Sigmoid colon (tissue), 7 donors: ENCODE data around the gene NOL12. TPM values are rescaled to one million over a fixed set of nuclear protein-coding genes. Genes with fewer than 3 reads are reported as not detected.
"Not testable (repeated sequence)": the region's sequence is repeated elsewhere in the genome, so short reads cannot be mapped to it uniquely, and the experiment has no call there.

Source experiments
- DNase-seq: peaks from one replicate; pipeline ENCODE4 v3.0.0-alpha.2; 2019
- H3K27ac ChIP-seq, 4 donors: fragments of 200-600 bp; sonication (generic); one replicate each; pipeline ENCODE4 v1.5.1; 2016 to 2019; ENCODE audit warnings: mild to moderate bottlenecking in 1 of 4
- H3K27me3 ChIP-seq, 3 donors: fragments of 200-600 bp; sonication (generic); one replicate each; pipeline ENCODE4 v1.5.1; 2019; ENCODE audit warnings: mild to moderate bottlenecking in 1 of 3
- H3K36me3 ChIP-seq, 4 donors: fragments of 200-600 bp; sonication (generic); one replicate each; pipeline ENCODE4 v1.5.1; 2016 to 2019
- H3K4me1 ChIP-seq, 4 donors: fragments of 200-600 bp; sonication (generic); one replicate each; pipeline ENCODE4 v1.5.1; 2017 to 2019
- H3K4me3 ChIP-seq, 4 donors: fragments of 200-600 bp; sonication (generic); one replicate each; pipeline ENCODE4 v1.5.1; 2017 to 2019; ENCODE audit warnings: mild to moderate bottlenecking in 2 of 4, moderate library complexity in 1 of 4
- H3K9me3 ChIP-seq, 4 donors: fragments of 200-600 bp in 3 of 4; sonication (generic) in 3 of 4; one replicate each; pipeline versions ENCODE4 v1.5.1 to v1.6.1; 2013 to 2019
- CTCF ChIP-seq, 4 experiments: fragments of 450-650 bp in 3 of 4; fragments of 200-600 bp in 1 of 4; IDR thresholded peaks; one replicate each; pipeline ENCODE4 v1.5.1; 2016 to 2019; ENCODE audit warnings: antibody characterized with exemption in 4 of 4, mild to moderate bottlenecking in 3 of 4, moderate library complexity in 2 of 4
- EP300 ChIP-seq, 4 donors: sonication (generic); formaldehyde crosslinking; IDR thresholded peaks; one replicate each; pipeline ENCODE4 v1.6.1; 2017; ENCODE audit warnings: antibody characterized with exemption in 4 of 4
- POLR2A ChIP-seq, 2 donors: fragments of 450-650 bp; IDR thresholded peaks; one replicate each; pipeline ENCODE4 v1.6.1; 2016; ENCODE audit warnings: antibody characterized with exemption in 2 of 2, mild to moderate bottlenecking in 2 of 2, moderate library complexity in 2 of 2
- POLR2AphosphoS5 ChIP-seq, 4 donors: sonication (generic); formaldehyde crosslinking; IDR thresholded peaks; one replicate each; pipeline ENCODE4 v1.6.1; 2017; ENCODE audit warnings: antibody characterized with exemption in 4 of 4
- WGBS, 2 donors: extraction: QIAGEN DNeasy Blood & Tissue Kit; methylation state at CpG; one replicate each; pipeline ENCODE4 v1.1.7; 2013; 5-methylcytosine and 5-hydroxymethylcytosine counted together
- intact Hi-C: fragments of 100-400 bp; cut with DNase I; formaldehyde crosslinking; loops from one replicate; pipeline ENCODE4 v1.15.1; 2023
- polyA plus RNA-seq, 3 donors: library from polyadenylated mRNA; stranded (reverse); fragments of 200-250 nt; gene quantifications; one replicate each; pipeline ENCODE4 v1.2.3, GENCODE V29; 2013
- total RNA-seq, 4 donors: library from RNA; depleted of rRNA; stranded (reverse); fragments of >200 nt; gene quantifications; one replicate each; pipeline ENCODE4 v1.1.0, GENCODE V29; 2016
- donor health status: healthy with polysubstance abuse.
- donor health status: Bipolar disorder and iron deficiency.
- donor health status: healthy.

Gene NOL12
- total and polyA plus RNA-seq, 7 donors: 10.7 to 41.4 (median 28.2) TPM

- no peak overlapping the region for H3K27ac ChIP-seq
- H3K36me3 ChIP-seq: peaks cover 17 to 63% (median 31%) of the 10 kb centered on the region in 4 donors
- H3K4me1 ChIP-seq: peaks cover 0 to 25% (median 18%) of the 10 kb centered on the region in 4 donors
- no peaks in the 10 kb centered on the region for H3K27me3 ChIP-seq
- intact Hi-C loops: loop anchor here (2.0 kb wide), 1 partner anchor 40 kb away; no protein-coding TSS in a partner anchor
- no peaks in the 10 kb centered on the region for H3K9me3 ChIP-seq
- TF ChIP-seq POLR2A (IDR thresholded peaks at IDR 0.05): no peak
- TF ChIP-seq POLR2AphosphoS5 (IDR thresholded peaks at IDR 0.05): no peak
- no peak overlapping the region for H3K4me3 ChIP-seq
- 96 to 97% methylated on average over 18 of the region's 18 CpGs for WGBS, 2 donors
- no peak for DNase-seq
These were observed 4.9 kb downstream of the NOL12 start for GRCh38 chr22:37690901-37691504.

- Histone ChIP-seq H3K27me3 (no peaks in the 10 kb centered on the region), H3K4me1 (peaks cover 0 to 27% (median 19%) of the 10 kb centered on the region in 4 donors), H3K36me3 (peaks cover 17 to 63% (median 31%) of the 10 kb centered on the region in 4 donors), H3K27ac (no peak overlapping the region), H3K4me3 (no peak overlapping the region), H3K9me3 (no peaks in the 10 kb centered on the region)
- WGBS, 2 donors: 91 to 93% methylated on average over 15 of the region's 15 CpGs
- no peak for TF ChIP-seq CTCF (IDR thresholded peaks at IDR 0.05)
- no peak for TF ChIP-seq POLR2AphosphoS5 (IDR thresholded peaks at IDR 0.05)
- no peak for TF ChIP-seq POLR2A (IDR thresholded peaks at IDR 0.05)
- no peak for TF ChIP-seq EP300 (IDR thresholded peaks at IDR 0.05)
- no peak for DNase-seq
- intact Hi-C loops: no loop called here
These were observed 6.6 kb downstream of the NOL12 start for GRCh38 chr22:37692627-37693285.

GRCh38 chr22:37694131-37694530 is 8.0 kb downstream of the NOL12 start:
- intact Hi-C loops, H3K4me3 ChIP-seq, H3K9me3 ChIP-seq, H3K27me3 ChIP-seq, DNase-seq, H3K27ac ChIP-seq: not testable (repeated sequence)
- peaks cover 0 to 19% (median 13%) of the 10 kb centered on the region in 4 donors for H3K4me1 ChIP-seq
- WGBS, 2 donors: 94 to 97% methylated on average over 7 of the region's 7 CpGs
- H3K36me3 ChIP-seq: peaks cover 14 to 50% (median 26%) of the 10 kb centered on the region in 4 donors

- H3K9me3 ChIP-seq, H3K27me3 ChIP-seq, DNase-seq, intact Hi-C loops: not testable (repeated sequence)
- peak overlapping the region in 3 of 4 donors; percentile 24 to 33 (median 28) for H3K4me3 ChIP-seq
- H3K36me3 ChIP-seq: peaks cover 7 to 31% (median 17%) of the 10 kb centered on the region in 4 donors
- peaks cover 0 to 19% (median 13%) of the 10 kb centered on the region in 4 donors for H3K4me1 ChIP-seq
- 22 to 29% methylated on average over 13 of the region's 13 CpGs for WGBS, 2 donors
- H3K27ac ChIP-seq: peak overlapping the region in 3 of 4 donors; percentile 39 to 65 (median 54)
These were observed 10.1 kb downstream of the NOL12 start for GRCh38 chr22:37696260-37696656.

- no peaks in the 10 kb centered on the region for H3K9me3 ChIP-seq
- WGBS, 2 donors: 12 to 13% methylated on average over 39 of the region's 39 CpGs
- H3K4me1 ChIP-seq: peaks cover 0 to 19% (median 13%) of the 10 kb centered on the region in 4 donors
- no peaks in the 10 kb centered on the region for H3K27me3 ChIP-seq
- TF ChIP-seq POLR2AphosphoS5 (IDR thresholded peaks at IDR 0.05) (peak in 3 of 4 donors; percentile 26 to 68 (median 29)), EP300 (IDR thresholded peaks at IDR 0.05) (no peak), CTCF (IDR thresholded peaks at IDR 0.05) (peak; percentile 37 to 57 (median 50)), POLR2A (IDR thresholded peaks at IDR 0.05) (no peak)
- DNase-seq: peak; percentile 95
- peak within 1 kb of the TSS; percentile 8 to 65 (median 46) for H3K27ac ChIP-seq
- peaks cover 4 to 25% (median 13%) of the 10 kb centered on the region in 4 donors for H3K36me3 ChIP-seq
- intact Hi-C loops: no loop called here
- peak within 1 kb of the TSS in 3 of 4 donors; percentile 24 to 33 (median 28) for H3K4me3 ChIP-seq
These were observed 10.8 kb downstream of the NOL12 start, which contains the start of gene TRIOBP for GRCh38 chr22:37696657-37697537. Gene TRIOBP, plus strand, starts transcription at chr22:37697048. Its CDS starts 4,318 bp downstream, at chr22:37701366.

- no peak overlapping the region for H3K4me3 ChIP-seq
- no peak for TF ChIP-seq EP300 (IDR thresholded peaks at IDR 0.05)
- TF ChIP-seq POLR2A (IDR thresholded peaks at IDR 0.05): no peak
- no peak for TF ChIP-seq CTCF (IDR thresholded peaks at IDR 0.05)
- no peak for TF ChIP-seq POLR2AphosphoS5 (IDR thresholded peaks at IDR 0.05)
- peaks cover 4 to 19% (median 10%) of the 10 kb centered on the region in 4 donors for H3K36me3 ChIP-seq
- no peaks in the 10 kb centered on the region for H3K9me3 ChIP-seq
- 53 to 56% methylated on average over 3 of the region's 3 CpGs for WGBS, 2 donors
- H3K27ac ChIP-seq: peak overlapping the region; percentile 8 to 65 (median 46)
- H3K27me3 ChIP-seq: no peaks in the 10 kb centered on the region
- intact Hi-C loops: no loop called here
- peaks cover 0 to 19% (median 13%) of the 10 kb centered on the region in 4 donors for H3K4me1 ChIP-seq
- no peak for DNase-seq
These were observed 11.3 kb downstream of the NOL12 start for GRCh38 chr22:37697538-37697835.
